IPS DF 4.7 (cell line): ENCODE measurements around the gene ZNF488.

Experiments
- DNase-seq: peaks from one replicate; pipeline ENCODE4 v3.0.0-alpha.2; 2013; ENCODE audit warnings: low spot score; ENCODE audit errors: extremely low read depth

The ZNF488 gene

DNA sequence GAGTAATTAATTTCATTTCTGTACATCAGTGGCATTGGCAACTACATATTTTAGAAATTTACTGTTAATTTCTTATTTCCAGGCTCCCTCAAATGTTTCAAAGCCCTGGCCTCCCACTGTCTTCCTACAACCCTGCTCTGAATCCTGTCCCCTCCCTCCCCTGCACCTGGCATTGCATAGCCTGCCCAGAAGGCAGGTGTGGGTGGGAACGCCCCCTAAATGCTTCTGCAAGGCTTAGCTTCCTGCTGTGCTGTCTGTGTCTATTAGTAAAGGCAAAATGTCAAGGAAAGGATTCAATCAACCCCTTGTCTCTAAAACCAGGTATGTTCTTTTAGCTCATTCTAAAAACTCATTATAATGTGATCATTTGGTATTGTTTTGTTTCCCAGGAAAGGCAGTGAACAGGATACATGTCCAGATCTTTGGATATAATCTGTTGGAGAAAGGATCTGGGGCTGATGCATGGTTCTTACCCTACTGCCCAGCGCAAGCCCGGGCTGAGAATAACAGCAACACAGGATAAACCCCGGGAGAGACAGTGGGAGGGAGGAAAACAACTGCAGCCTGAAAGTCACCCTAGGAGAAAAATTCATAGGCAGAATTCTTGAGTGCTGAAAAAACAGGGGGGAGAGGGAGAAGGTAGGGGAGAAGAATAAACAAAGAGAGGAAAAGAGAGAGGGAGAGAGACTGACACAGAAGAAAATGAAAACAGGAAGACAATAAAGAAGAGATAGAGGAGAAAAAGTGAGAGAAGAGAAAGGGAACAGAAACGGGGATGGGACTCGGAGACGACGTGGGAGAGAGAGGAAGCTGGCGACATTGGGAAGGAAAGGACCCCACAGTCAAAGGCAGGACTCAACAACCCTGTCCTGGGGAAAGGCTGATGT is 589 bp downstream of the ZNF488 start:
- DNase-seq, result no peak

DNA sequence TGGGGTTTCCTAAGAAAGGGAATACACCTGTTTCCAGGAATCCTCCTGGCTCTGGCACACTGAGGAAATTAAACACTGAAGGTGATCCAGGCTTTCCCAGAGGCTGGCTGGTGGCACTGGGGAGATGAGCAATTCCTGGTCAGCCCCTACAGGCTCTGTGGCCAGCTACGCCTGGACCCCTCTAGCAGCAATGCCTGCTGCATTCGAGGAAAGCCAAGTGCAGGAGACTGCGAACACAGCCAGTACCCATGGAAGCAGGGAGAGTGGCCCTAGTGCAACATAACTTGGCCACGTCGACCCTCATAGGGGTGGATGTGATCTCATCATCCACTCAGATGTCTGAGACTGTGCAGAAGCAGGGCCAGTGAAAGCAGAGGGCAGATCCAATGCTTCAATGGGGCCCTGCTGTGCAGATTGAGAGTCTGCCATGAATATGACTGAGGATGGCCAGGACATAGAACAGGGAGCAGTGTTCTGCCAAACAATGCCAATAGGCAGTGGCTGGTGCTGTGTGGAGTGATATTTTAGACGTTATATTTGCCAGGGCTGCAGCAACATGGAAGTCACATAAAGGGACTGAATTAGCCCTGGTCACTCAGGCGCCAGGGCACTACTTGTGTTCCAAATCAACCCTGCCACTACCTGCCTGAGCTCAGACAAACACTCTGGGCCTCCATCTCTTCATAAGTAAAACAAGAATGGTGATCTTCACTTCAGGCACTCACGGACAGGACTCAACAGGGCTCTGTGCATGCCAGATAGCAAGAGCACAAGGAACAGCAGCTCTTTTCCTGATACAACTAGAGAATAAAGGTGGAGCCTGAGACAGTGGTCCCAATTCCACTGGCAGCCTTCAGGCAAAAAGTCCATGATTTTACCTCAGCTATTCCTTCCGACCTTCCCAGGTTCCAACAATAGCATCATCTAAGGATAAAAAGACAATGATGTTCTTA is 2.4 kb downstream of the ZNF488 start:
- no peak for DNase-seq

DNA sequence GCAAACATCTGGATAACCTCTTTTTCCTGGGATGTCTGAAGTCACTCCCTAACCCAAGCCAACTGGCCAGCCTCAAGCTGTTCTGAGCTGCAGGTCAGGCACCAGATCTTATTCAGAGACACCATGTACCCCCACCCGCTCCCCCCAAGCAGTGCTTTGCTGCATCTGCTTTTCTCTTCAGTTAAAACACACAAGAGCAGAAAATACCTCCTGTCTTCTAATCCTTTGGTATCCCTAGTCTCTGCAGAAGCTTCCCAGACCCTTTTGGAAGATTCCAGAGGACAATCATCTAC is 3.0 kb downstream of the ZNF488 start:
- no peak for DNase-seq

DNA sequence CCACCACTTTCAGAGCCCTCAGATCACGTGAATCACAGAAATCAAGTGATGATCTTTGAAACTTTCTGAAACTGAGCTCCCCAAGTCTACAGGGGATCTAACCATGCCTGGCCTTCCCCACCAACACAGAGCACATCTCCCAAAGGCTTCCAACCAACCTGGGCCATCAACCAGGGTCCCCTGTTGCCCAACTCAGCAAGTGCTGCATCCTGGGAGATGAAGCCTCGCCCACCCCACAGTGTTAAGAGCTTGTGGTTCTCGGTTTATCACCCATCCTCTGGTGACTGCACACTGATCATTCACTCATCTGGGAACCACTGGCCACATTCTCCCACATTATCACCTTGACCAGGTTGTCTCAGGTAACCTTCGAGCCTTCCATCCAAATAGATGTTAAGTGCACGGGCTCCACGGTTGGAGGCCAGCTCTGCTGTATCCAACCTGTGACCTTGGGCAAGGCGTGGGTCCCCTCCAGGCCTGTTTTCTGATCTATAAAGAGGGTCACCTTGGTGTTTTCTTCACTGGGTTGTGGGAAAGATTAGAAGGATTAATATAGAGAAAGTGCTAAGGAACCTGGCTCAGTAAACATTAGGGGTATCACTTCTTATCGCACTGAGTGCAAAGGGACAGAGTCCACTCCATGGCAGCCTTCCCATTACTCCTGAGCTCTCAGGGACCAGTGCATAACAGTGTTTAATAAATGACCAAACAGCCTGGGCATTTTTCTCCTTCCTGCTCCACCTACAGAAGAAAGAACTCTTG is 3.6 kb downstream of the ZNF488 start:
- DNase-seq, result no peak

DNA sequence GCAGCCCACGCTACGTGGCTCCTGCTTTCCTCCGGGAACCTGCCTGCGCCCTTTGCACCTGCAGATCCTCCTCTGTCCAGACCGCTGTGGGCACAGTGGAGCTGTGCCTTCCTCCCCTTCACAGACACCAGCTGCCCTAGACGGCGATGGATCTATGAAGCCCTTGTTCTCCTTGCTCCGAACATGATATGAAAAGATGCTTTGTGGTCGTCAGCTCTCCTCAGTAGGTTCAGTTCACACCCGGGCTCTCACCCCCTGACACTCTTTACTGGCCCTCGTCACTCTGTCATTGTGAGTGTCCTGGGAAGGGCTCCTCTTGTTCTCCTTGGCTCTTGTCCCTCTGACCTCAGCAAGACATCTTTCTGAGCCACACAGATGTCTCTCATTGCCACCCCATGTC is 4.2 kb downstream of the ZNF488 start:
- DNase-seq, result no peak

DNA sequence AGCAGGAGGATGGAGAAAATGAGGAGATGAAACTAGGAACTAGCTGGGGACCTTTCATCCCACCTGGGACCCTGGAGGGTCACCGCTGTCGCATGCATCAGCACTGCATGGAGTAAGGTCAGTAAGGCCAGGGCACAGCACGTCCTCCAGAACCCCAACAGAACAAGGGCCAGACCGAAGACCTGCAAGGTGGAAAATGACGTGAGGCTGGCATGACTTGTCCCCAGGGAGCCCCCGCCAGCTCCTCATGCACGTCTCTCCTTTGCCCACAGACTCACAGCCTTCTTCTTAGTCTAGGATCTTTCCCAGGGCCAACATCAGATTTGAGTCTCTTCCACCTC is 4.7 kb downstream of the ZNF488 start:
- no peak for DNase-seq

DNA sequence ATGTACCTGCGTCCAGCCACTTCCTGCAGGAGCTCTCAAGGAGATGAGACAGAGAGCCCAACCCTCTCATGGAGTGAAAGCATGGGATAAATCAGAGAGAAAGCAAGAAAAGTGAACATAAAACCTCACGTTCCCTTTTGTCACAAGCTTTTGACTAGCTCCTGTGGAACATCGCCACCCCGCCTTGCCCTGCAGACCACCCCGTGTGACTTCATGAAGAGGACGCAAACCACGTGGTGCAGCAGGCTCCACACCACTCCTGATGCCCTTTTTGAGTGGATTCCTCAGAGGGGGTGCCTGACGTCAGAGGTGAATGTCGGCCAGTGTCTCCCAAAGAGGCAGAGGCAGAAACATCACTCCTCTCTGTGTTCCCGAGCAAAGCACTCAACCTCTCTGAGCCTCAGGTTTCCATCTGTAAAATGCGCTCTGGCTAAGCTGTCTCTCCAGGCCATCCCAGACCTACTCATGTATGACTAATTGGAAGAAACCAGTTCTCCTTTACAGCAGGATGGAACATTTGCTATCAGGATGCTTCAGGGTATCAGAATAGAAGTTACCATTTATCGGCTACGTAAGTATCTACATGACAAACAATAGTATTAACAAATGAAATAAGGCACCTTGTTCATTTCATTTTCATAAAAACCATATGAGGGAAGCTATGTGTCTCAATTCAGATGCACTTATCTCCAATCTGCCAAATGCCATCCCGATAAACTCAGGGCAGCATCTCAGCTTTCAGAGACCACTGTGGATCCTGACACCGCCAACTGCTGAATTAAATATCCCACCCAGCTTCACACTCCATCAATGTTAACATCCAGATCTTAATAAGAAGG is 5.3 kb downstream of the ZNF488 start:
- DNase-seq, result no peak

DNA sequence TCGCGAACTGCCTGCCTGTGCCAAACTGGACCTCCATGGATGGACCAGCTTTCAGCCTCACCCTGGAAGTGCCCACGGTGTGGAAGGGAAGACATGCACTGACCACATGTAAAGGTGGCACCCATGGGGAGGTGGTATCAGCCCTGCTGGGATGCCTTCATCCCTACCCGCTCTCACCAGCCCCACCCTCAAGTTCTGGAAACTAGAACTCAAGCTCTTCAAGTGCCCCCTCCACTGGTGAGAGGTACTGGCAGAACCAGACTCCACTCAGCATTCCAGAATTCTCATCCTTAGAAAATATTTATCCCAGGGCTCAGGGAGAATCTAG is 5.9 kb downstream of the ZNF488 start:
- DNase-seq, result no peak

DNA sequence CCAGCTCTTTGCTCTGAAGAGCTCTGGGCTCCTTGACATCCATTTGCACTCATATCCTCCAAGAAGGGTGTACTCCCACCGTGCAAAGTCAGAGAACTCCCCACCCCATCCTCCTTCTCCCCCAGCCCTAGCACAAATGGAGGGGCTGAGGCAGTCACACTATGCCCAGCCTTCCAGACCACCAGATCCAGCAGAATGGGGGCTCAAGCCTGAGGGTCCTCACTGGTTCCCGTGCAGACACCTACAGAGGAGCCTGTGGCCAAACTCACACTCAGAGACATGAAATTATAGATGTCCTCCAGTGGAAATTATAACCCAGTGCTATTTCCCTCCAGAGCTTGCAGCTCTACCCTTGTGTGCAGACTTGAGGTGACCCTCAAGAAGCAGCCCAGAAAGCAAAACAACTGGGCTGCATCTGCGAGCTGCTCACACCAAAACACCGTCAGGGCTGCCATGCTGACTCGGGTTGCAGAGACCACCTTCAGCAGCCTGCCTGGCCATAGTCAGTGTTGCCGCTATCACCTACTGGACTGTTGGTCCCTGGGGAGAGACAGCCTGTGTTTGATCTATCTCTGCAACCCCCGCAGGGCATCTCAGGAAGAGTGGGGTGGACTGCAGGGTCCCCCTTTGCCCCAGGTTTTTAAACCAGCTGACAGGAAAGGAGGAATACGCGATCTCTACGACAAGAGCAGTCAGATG is 7.4 kb downstream of the ZNF488 start:
- no peak for DNase-seq

DNA sequence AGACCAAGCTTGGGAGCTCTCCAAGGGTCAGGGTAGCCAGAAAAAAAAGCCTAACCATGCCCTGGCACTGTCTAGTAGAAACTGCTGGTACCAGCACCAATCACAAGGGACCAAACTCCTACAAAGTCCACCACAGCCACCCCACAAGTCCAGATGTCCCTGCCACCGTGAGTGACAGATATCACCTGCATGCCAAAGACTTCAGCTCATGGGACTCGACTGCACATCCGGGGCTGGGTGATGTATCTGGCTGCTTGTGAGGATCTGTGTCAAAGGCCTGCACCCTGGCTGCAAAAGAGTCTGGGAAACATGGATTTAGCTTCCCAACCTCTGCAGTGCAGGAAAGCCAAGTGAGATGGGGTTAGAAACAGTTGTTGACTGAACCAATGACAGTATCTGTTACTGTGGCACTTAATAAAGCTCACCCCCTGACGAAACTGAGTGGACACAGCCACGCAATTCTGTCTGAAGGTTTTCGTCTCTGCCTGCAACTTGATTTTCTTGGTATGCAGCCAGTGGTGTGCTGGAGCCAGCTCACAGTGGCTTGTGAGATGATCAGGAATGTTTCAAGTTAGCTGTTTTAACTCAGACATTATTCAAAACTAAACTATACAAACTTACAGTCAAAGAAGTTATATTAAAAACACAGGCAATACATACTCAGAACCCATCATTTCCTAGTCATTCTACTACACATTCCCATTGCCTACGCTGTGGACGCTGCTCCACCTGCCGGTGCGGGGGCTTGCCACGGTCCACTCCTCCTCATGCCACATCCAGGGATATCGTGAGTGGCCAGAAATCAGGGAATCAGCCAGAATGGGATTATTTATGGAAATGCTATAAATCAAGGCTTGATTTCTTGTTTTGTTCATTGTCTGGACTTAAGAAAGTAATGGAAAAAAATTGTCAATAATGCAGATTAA is 9.2 kb downstream of the ZNF488 start:
- DNase-seq, result no peak

DNA sequence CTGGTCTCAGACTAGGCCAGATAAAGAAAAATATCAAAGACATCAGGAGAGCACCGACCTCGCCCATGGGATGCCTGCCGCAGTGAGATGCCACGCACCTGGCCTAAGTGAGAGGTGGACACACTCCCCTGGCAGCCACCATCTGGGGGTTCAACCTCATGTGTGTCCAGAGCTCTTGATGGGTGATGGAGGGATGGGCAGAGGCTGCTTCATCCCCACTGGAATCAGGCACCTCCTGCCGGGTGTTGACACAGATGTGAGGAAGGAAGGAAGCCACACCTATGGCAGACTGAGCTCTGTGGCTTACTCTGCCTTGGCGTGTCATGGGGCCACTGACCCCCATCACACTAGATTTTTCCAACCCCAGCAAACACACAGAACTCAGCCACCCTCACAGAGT is 11.4 kb downstream of the ZNF488 start:
- DNase-seq, result no peak

DNA sequence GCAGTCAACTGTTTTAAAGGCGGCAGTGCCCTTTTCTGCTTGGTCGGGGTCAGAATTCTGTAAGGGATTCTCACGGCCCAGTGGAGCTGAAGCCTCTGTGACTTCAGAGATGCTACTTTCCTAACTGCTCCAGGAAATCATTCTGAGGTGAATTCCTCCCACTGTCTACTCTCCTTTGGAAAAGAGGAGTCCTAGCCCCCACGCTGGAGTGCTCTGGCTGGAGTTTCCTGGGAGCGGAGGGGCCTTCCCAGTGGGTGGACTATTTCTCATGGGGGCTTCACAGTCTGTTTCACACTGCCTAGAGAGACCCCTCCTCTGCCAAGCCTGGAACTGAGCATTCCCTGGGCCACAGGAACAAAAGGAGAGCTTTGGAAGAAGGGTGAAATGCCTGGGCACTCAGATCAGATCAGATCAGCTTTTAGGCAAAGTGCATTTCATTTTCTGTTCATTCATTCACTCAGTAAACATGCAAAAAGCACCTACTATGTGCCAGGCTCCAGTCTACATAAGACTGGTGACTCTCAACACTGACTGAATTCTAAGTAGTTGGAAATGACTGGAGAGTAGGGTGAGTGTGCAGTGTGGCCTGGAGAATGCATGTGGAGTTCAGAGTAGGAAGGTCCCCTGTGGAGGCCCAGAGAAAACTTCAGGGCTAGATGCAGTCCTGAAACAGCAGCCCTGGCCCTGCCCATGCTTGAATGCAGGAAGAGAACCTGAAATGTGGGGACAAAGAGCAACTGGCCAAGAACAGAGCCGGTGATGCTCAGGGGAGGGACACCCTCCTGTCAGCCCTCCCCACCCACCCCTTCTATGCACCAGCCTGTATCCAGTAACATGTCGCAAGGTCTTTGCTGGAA is 12.2 kb downstream of the ZNF488 start:
- no peak for DNase-seq

DNA sequence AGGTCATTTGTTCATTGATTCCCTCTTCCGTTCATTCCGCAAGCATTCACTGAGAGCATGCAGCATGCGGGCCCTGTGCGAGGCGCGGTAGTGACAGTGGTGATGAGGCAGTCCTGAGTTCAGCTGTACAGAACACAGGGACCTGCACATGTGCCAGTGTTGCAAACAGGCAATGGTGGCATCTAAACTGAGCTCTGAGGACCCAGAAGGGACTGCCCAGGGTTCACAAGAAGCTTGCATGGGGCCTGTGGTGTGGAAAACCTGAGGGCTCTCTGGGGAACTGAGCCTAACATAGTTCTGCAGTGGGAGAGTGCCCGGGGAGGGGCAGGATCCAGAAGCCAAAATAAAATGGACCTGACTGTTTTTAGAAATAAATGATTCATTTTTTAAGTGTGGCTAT is 13.2 kb downstream of the ZNF488 start:
- no peak for DNase-seq

DNA sequence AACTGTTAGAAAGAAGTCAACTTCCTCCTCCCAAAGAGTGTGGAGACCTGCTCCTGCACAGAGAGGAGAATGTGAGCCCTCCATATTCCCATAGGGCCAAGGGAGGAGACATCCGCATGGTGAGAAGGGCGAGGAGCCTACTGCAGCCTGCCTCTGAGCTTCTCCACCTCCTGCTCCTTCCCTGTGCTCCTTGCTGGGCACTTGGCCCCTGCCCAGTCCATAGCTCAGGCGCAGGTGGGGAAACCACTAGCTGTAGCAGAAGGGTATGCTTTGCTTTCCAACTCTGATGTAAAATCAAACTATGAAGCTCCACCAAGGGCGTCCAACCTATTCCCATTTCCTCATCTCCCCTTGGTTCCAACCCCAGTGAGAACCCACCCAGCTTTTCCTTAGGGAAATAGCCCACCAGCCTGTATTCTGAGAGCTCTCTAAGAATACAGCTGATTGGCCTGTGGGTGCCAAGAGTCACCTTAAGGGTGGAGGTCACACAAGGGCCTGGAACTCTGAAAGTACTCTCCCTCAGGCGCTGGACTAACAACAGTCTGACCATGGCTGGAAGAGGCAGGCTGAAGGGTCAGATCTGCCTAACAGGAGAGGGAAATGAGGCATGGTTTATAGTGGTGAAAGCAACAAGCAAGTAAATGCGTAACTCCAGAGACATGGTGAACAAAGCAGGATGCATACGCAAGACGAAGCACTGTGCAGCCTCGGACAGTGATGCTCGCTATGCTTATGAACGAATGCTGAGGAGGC is 13.9 kb downstream of the ZNF488 start:
- DNase-seq, result no peak

DNA sequence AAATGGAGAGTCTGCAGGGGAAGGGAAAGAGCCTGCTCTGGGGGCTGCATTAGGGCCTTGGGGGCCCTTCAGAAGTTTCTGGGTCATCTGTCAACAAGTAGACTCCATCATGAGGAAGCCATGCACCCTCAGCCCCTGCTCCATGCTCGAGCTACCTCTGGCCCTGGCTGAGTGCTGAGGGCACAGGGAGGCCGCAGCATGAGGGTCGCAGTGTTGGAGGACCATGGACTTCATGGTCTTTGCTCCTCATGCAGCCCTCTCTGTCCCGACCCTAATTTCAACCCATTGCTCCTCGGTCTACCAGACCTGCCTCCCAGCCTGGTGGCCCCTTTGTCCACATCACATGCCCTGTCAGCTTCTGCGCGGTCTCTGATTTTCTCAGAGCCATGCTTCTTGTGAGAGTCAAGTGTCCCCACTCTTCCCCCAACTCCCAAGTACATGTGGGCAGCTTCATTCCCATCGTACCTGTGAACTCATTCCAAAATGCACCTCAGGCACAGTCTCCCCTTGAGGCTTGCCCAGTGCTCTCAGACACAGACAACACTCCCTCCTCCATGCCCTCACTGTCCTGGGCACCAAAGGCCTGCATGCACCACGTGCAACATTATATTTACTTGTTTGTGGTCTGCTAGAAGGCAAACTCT is 14.7 kb downstream of the ZNF488 start:
- no peak for DNase-seq

DNA sequence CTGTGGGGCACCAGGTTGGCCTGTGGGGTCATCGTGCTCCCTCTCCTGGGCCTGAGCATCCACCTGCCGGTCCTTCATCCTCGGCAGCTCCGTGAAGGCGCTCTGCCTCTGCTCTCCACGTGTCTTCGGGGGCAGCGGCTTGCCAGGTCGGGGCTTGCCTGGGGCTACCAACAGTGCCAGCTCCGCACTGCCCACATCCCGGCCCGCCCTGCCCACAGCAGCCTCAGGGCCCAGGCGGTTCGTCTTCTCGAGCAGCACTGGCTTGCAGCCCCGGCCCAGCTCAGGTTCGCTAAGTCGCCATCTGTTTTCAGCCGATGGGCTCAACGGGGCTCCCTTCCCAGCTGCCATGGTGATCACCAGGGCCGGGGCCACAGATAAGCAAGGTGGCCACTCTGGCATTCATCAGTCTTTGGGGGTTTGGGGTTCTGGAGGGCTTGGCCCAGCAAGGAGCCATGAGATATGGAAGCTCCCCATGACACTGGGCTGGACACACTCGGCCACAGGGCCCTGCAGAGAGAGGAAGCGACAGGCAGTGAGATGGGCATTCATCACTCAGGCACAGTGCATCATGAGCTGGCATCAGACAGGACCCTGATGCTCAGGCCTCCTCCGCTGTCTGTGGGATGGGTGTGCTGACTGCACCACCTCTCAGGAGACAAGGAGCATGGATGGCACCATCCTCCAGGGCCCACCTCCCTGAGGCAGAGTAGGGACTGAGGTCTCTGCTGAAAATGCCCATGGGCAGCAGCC is 15.5 kb downstream of the ZNF488 start:
- DNase-seq, result no peak

DNA sequence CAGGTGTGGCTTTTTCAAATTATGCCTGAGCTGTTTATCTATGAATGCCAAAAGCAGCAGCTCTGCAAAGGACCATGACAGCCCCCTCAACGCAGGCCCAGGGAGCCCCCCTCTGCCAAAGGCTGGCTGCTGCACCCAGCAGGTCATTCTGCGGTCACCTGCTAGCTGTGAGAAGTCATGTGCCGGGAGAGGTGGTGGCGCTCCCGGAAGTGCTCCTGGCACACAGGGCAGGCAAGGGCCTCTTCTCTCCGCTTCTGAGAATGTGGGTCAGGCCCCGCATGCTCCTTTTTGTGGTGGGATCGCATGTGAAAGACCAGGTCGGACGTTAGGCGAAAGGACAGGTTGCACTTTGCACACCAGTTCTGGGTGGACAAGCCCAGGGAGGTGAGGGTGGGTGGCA is 16.4 kb downstream of the ZNF488 start:
- no peak for DNase-seq
